MM.1S (cell line): ENCODE data around the gene C2CD2L.
A peak's percentile ranks its signal among the peaks of the same experiment; 100 is the strongest.

Source experiments
- DNase-seq: peaks from one replicate; pipeline ENCODE4 v3.0.0-alpha.2; 2015
- H2AFZ ChIP-seq: fragments of 300-600 bp; sonication (generic); 2 replicates; pipeline ENCODE4 v1.6.0; 2016; ENCODE audit warnings: antibody characterized with exemption, low read length
- H3F3A ChIP-seq: fragments of 300-600 bp; sonication (generic); 2 replicates; pipeline ENCODE4 v1.6.1; 2016; ENCODE audit warnings: mild to moderate bottlenecking, antibody characterized with exemption, low read length, moderate library complexity, mixed read lengths; ENCODE audit not compliant: insufficient read depth
- H3K27ac ChIP-seq: fragments of 300-600 bp; sonication (generic); 2 replicates; pipeline ENCODE4 v1.5.1; 2016; ENCODE audit warnings: mild to moderate bottlenecking, low read length
- H3K27me3 ChIP-seq: fragments of 300-600 bp; sonication (generic); replicated peaks from 2 replicates; pipeline ENCODE4 v1.6.0; 2016; ENCODE audit warnings: low read length; ENCODE audit not compliant: insufficient read depth
- H3K36me3 ChIP-seq: fragments of 300-600 bp; sonication (generic); replicated peaks from 2 replicates; pipeline ENCODE4 v1.6.1; 2016; ENCODE audit warnings: mild to moderate bottlenecking, low read length, mixed read lengths; ENCODE audit not compliant: insufficient read depth
- H3K4me1 ChIP-seq: fragments of 300-600 bp; sonication (generic); 2 replicates; pipeline ENCODE4 v1.6.1; 2016; ENCODE audit warnings: low read length, mixed read lengths
- H3K4me2 ChIP-seq: fragments of 300-600 bp; sonication (generic); 2 replicates; pipeline ENCODE4 v1.6.0; 2016; ENCODE audit warnings: low read depth, low read length
- H3K4me3 ChIP-seq: fragments of 300-600 bp; sonication (generic); 2 replicates; pipeline ENCODE4 v1.5.1; 2016; ENCODE audit warnings: low read length, mixed read lengths
- H3K79me2 ChIP-seq: fragments of 300-600 bp; sonication (generic); 2 replicates; pipeline ENCODE4 v1.6.1; 2016; ENCODE audit warnings: mixed run types, low read length, mixed read lengths
- H3K9ac ChIP-seq: fragments of 300-600 bp; sonication (generic); 2 replicates; pipeline ENCODE4 v1.6.1; 2016; ENCODE audit warnings: low read length, mixed read lengths
- H3K9me2 ChIP-seq: fragments of 300-600 bp; sonication (generic); replicated peaks from 2 replicates; pipeline ENCODE4 v1.6.1; 2016; ENCODE audit warnings: mild to moderate bottlenecking, low read length, mixed read lengths; ENCODE audit not compliant: insufficient read depth
- H3K9me3 ChIP-seq: fragments of 300-600 bp; sonication (generic); replicated peaks from 2 replicates; pipeline ENCODE4 v1.6.1; 2016; ENCODE audit warnings: mild to moderate bottlenecking, low read length, mixed read lengths; ENCODE audit not compliant: insufficient read depth
- H4K20me1 ChIP-seq: fragments of 300-600 bp; sonication (generic); 2 replicates; pipeline ENCODE4 v1.6.1; 2016; ENCODE audit warnings: mild to moderate bottlenecking, low read length, moderate library complexity, mixed read lengths; ENCODE audit not compliant: insufficient read depth
- CTCF ChIP-seq: fragments of 300-600 bp; sonication (generic); IDR thresholded peaks from 2 replicates; pipeline ENCODE4 v1.5.1; 2016; ENCODE audit warnings: antibody characterized with exemption, low read length, mixed read lengths
- EZH2 ChIP-seq: fragments of 300-600 bp; sonication (generic); optimal IDR thresholded peaks from 2 replicates; pipeline ENCODE3; 2017; ENCODE audit warnings: low read depth, mild to moderate bottlenecking, antibody characterized with exemption, low read length, mixed read lengths
- EZH2phosphoT487 ChIP-seq: fragments of 300-600 bp; sonication (generic); IDR thresholded peaks from 2 replicates; pipeline ENCODE4 v1.6.1; 2018; ENCODE audit warnings: antibody characterized with exemption, low read length

Gene C2CD2L

DNA sequence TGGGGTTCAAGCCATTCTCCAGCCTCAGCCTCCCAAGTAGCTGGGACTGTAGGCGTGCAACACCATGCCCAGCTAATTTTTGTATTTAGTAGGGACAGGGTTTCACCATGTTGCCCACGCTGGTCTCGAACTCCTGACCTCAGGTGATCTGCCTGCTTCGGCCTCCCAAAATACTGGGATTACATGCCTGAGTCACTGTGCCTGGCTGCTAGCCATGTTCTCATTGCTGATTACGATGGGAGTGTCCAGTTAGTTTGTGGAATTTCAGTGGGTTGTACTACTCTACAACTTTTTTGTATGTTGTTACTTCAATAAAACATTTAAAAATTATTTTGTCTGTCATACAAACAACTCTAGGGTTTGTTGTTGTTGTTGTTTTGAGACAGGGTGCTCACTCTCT is 44.4 kb upstream of the C2CD2L start:
- no peaks in the 10 kb centered on the region for H3K36me3 ChIP-seq
- H3F3A ChIP-seq, result peaks cover 8% of the 10 kb centered on the region
- H4K20me1 ChIP-seq, result no peaks in the 10 kb centered on the region
- H3K79me2 ChIP-seq, result peaks cover 35% of the 10 kb centered on the region
- no peak overlapping the region for H3K9ac ChIP-seq
- no peak for DNase-seq
- H2AFZ ChIP-seq, result no peak overlapping the region
- no peaks in the 10 kb centered on the region for H3K9me3 ChIP-seq
- H3K4me3 ChIP-seq, result no peak overlapping the region
- no peak overlapping the region for H3K4me2 ChIP-seq
- H3K9me2 ChIP-seq, result no peaks in the 10 kb centered on the region
- TF ChIP-seq EZH2 (no peak), CTCF (no peak), EZH2phosphoT487 (no peak)
- no peak overlapping the region for H3K27ac ChIP-seq
- no peaks in the 10 kb centered on the region for H3K27me3 ChIP-seq
- peaks cover 9% of the 10 kb centered on the region; the same call in 1 of the 2 replicates for H3K4me1 ChIP-seq

DNA sequence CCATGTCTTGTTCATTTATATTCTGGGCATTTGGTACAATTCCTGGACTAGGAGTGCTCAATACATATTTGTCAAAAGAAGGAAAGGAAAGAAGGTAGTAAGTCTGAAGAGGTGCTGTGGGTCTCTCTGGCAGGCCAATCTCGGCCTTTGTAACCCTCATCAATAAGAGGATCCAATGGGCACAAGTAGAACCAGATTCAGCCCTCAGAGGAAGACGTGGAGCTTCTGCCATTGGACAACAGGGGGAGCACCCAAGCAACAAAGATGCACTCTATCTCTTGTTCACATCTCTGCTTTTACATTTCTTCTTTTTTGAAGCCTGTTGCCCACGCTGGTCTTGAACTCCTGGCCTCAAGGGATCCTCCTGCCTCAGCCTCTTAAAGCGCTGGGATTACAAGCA is 41.8 kb upstream of the C2CD2L start:
- H3K27ac ChIP-seq, result no peak overlapping the region
- H3K4me1 ChIP-seq, result peaks cover 13% of the 10 kb centered on the region; the same call in 1 of the 2 replicates
- no peaks in the 10 kb centered on the region for H3K27me3 ChIP-seq
- H3K9me2 ChIP-seq, result no peaks in the 10 kb centered on the region
- no peak overlapping the region for H3K9ac ChIP-seq
- no peaks in the 10 kb centered on the region for H3K9me3 ChIP-seq
- H3K4me3 ChIP-seq, result no peak overlapping the region
- H3F3A ChIP-seq, result peaks cover 7% of the 10 kb centered on the region
- peaks cover 52% of the 10 kb centered on the region for H3K79me2 ChIP-seq
- TF ChIP-seq CTCF, result peak; percentile 62
- TF ChIP-seq EZH2phosphoT487, result no peak
- no peak for TF ChIP-seq EZH2
- H4K20me1 ChIP-seq, result no peaks in the 10 kb centered on the region
- H3K4me2 ChIP-seq, result no peak overlapping the region; the same call in 1 of the 2 replicates
- H3K36me3 ChIP-seq, result no peaks in the 10 kb centered on the region
- peak; percentile 53 for DNase-seq
- no peak overlapping the region for H2AFZ ChIP-seq

GRCh38 chr11:119067371-119068222 is 39.5 kb upstream of the C2CD2L start, which contains the start of gene VPS11:
Gene VPS11, plus strand, starts transcription at chr11:119067818. Its CDS starts 6 bp downstream, at chr11:119067824.
- H3F3A ChIP-seq, result peaks cover 7% of the 10 kb centered on the region
- peaks cover 52% of the 10 kb centered on the region for H3K79me2 ChIP-seq
- no peaks in the 10 kb centered on the region for H3K36me3 ChIP-seq
- DNase-seq, result peak; percentile 98
- H2AFZ ChIP-seq, result peak within 1 kb of the TSS; percentile 76
- peaks cover 13% of the 10 kb centered on the region; the same call in 1 of the 2 replicates for H3K4me1 ChIP-seq
- H3K27me3 ChIP-seq, result no peaks in the 10 kb centered on the region
- peak within 1 kb of the TSS; percentile 82 for H3K4me2 ChIP-seq
- peak within 1 kb of the TSS; percentile 78 for H3K27ac ChIP-seq
- H3K9me3 ChIP-seq, result no peaks in the 10 kb centered on the region
- H4K20me1 ChIP-seq, result no peaks in the 10 kb centered on the region
- no peak for TF ChIP-seq EZH2
- H3K9ac ChIP-seq, result peak within 1 kb of the TSS; percentile 80
- H3K4me3 ChIP-seq, result peak within 1 kb of the TSS; percentile 95
- H3K9me2 ChIP-seq, result no peaks in the 10 kb centered on the region

GRCh38 chr11:119077839-119078238 is 29.3 kb upstream of the C2CD2L start:
- Histone ChIP-seq H3F3A (no peaks in the 10 kb centered on the region), H3K9ac (no peak overlapping the region), H2AFZ (no peak overlapping the region), H3K4me3 (no peak overlapping the region), H3K27ac (no peak overlapping the region), H3K9me3 (no peaks in the 10 kb centered on the region), H3K79me2 (no peaks in the 10 kb centered on the region), H3K4me2 (no peak overlapping the region), H3K9me2 (no peaks in the 10 kb centered on the region), H3K4me1 (no peaks in the 10 kb centered on the region), H3K36me3 (peaks cover 8% of the 10 kb centered on the region; the same call in 1 of the 2 replicates), H3K27me3 (no peaks in the 10 kb centered on the region), H4K20me1 (no peaks in the 10 kb centered on the region)
- TF ChIP-seq EZH2phosphoT487, result no peak
- TF ChIP-seq CTCF, result no peak
- no peak for TF ChIP-seq EZH2
- no peak for DNase-seq
